GM12892 (cell line): ENCODE measurements around the gene PAX3.

ENCODE experiments used
- POLR2A ChIP-seq: IDR thresholded peaks from 2 replicates; pipeline ENCODE4 v1.6.1; 2011; ENCODE audit warnings: low read depth, low read length, control low read depth
- POLR2AphosphoS5 ChIP-seq: IDR thresholded peaks from 2 replicates; pipeline ENCODE4 v1.6.1; 2011; ENCODE audit warnings: low read depth, low read length, control low read depth
- TAF1 ChIP-seq: IDR thresholded peaks from 2 replicates; pipeline ENCODE4 v1.6.1; 2011; ENCODE audit warnings: low read depth, mild to moderate bottlenecking, control low read depth, low read length, borderline replicate concordance

DNA sequence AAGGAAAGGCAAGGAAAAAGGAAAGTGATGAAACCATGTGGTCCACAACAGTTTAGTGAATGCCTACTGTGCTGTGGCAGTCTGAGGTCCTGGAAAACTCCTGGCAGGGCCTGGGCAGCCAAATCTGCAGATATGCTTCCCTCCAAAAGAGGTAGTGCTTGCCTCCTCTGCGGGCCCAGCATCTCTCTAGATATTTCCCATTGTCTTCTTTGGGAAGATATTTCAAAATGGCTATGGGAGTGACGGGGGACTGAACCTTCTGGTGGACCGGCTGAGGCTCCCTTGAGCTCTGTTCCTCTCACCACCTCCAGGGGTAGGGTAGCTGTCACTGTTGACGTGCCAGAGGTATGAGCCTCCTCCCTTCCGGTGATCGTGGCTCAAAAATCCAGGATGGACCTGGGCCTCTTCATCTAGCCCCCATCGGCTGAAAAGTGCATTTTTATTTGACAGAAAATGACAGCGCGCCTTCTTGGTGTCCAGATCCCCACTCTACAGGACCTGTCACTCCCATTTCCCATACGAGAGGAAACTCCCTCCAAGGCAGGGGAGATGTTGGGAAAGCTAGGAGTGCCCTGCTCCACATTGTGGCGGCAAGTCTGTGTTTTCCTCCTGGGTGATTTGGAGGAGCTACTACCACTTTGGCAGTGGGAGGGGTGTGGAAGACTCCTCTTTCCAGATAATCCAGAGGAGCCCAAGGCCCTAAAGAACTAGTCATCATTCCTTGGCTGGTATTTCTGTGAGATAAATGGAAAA, 9.4 kb upstream of the PAX3 start:
- TF ChIP-seq POLR2AphosphoS5 (no peak), POLR2A (no peak), TAF1 (no peak)
